AG09309 (cell line): ENCODE results near the gene MFAP3.

Experiments used
- DNase-seq: peaks from one replicate; pipeline ENCODE4 v3.0.0-alpha.2; 2010; ENCODE audit warnings: low read depth
- H3K4me3 ChIP-seq: 2 replicates; pipeline ENCODE4 v1.5.1; 2011; ENCODE audit warnings: mild to moderate bottlenecking, low read depth, low read length, moderate library complexity; ENCODE audit not compliant: control insufficient read depth
- TF ChIP-seq, protein P1 (sequence below): IDR thresholded peaks from 2 replicates; pipeline ENCODE4 v1.5.1; 2011; ENCODE audit warnings: mild to moderate bottlenecking, low read depth, low read length, inconsistent platforms; ENCODE audit not compliant: insufficient read depth, control insufficient read depth; ENCODE audit errors: missing control alignments

The MFAP3 gene

DNA sequence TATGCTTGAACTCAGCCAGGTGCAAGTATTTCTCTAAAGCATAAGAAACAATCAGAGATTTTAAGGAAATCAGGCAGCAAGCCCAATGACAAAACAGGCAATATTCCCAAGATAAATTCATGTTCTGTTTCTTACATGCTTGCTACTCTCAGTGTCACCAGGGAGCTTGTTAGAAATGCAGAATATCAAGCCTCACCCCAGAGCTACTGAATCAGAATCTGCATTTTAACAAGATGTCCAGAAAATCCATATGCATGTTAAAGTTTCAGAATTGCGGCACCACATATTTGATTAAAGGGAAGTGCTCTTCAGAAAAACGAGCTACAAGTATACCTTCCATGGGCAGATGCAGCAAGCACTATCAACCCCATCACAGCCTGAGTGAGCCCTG lies 54.4 kb downstream of the MFAP3 start:
- H3K4me3 ChIP-seq = no peak overlapping the region
- TF ChIP-seq, protein P1, sequence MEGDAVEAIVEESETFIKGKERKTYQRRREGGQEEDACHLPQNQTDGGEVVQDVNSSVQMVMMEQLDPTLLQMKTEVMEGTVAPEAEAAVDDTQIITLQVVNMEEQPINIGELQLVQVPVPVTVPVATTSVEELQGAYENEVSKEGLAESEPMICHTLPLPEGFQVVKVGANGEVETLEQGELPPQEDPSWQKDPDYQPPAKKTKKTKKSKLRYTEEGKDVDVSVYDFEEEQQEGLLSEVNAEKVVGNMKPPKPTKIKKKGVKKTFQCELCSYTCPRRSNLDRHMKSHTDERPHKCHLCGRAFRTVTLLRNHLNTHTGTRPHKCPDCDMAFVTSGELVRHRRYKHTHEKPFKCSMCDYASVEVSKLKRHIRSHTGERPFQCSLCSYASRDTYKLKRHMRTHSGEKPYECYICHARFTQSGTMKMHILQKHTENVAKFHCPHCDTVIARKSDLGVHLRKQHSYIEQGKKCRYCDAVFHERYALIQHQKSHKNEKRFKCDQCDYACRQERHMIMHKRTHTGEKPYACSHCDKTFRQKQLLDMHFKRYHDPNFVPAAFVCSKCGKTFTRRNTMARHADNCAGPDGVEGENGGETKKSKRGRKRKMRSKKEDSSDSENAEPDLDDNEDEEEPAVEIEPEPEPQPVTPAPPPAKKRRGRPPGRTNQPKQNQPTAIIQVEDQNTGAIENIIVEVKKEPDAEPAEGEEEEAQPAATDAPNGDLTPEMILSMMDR = no peak
- DNase-seq = no peak

GRCh38 chr5:154095904-154096303 lies 57.1 kb downstream of the MFAP3 start:
- no peak overlapping the region for H3K4me3 ChIP-seq
- DNase-seq = no peak
- TF ChIP-seq, protein P1 = no peak

GRCh38 chr5:154097031-154097430 lies 58.3 kb downstream of the MFAP3 start:
- TF ChIP-seq, protein P1 = no peak
- no peak overlapping the region for H3K4me3 ChIP-seq
- no peak for DNase-seq

DNA sequence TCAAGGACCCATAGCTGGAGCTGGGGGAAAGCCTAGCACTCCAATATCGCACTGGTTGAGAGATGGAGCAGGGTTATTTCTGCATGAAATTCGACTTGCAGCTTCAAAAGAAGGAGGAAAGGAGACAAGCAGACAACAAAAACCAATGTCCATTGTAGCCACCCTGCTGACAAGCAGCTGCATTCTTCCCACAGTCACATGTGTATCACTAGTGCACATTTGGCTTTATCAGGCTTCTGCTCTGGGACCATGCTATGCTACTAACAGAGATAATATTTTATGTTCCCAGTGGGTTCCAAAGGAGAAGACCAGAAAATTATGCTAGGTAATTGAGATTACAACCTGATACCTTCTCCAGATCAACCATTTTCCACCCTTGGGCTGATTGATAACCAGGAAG lies 59.7 kb downstream of the MFAP3 start:
- no peak for DNase-seq
- no peak overlapping the region for H3K4me3 ChIP-seq
- TF ChIP-seq, protein P1 = no peak

GRCh38 chr5:154101184-154101583 lies 62.4 kb downstream of the MFAP3 start:
- no peak for DNase-seq
- no peak overlapping the region for H3K4me3 ChIP-seq
- TF ChIP-seq, protein P1 = no peak

DNA sequence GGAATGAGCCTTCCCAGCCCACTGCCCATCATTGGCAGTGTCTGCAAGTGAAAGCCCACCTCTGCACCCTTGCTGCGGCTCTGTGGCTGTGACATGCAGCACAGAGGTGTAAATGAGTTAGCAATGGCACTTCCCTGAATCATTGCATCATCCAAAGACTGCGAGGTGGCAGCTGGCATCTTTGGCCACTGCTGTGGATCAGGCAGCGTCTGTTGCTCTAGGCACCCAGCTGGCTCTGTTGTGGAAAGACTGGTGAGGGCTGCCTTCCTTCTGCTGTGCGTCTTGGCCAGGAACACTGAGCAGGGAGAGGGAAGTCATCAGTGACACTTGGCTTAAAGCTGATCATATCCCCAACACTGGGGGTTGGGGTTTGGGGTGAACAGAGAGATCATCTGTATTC lies 64.5 kb downstream of the MFAP3 start:
- no peak overlapping the region for H3K4me3 ChIP-seq
- no peak for DNase-seq
- TF ChIP-seq, protein P1 = no peak
